Peyer's patch (tissue), 4 donors: ENCODE data around the gene HENMT1.

Experiments
- POLR2A ChIP-seq, 2 donors: fragments of 450-650 bp; IDR thresholded peaks; one replicate each; pipeline ENCODE4 v1.5.1; 2017; ENCODE audit warnings: antibody characterized with exemption in 2 of 2, mild to moderate bottlenecking in 2 of 2, moderate library complexity in 2 of 2
- TF ChIP-seq, protein P1 (sequence below), 6 experiments: fragments of 450-650 bp in 4 of 6; fragments of 200-600 bp in 2 of 6; sonication (generic) in 1 of 6; IDR thresholded peaks; one replicate each; pipeline ENCODE4 v1.5.1; 2017 to 2019; ENCODE audit warnings: antibody characterized with exemption in 6 of 6, mild to moderate bottlenecking in 3 of 6, moderate library complexity in 1 of 6

DNA sequence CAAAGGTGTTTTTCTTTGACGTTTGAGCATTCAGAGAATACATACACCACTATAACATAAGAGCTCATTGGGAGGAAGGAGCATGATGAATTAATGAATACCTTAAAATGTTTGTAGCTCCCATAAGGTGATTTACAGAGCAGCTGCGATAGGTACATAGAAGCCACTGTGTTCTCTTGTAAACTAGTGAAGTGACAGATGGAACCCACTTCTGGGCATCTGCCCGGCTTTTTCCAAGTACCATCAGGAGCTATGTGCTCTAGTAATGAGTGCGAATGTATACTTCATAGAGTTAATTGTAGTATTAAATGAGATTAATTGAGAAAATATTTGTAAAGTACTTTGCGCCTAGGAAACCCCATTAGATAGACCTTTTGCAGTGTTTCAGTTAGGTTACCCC, 48.4 kb downstream of the HENMT1 start:
- TF ChIP-seq, protein P1, sequence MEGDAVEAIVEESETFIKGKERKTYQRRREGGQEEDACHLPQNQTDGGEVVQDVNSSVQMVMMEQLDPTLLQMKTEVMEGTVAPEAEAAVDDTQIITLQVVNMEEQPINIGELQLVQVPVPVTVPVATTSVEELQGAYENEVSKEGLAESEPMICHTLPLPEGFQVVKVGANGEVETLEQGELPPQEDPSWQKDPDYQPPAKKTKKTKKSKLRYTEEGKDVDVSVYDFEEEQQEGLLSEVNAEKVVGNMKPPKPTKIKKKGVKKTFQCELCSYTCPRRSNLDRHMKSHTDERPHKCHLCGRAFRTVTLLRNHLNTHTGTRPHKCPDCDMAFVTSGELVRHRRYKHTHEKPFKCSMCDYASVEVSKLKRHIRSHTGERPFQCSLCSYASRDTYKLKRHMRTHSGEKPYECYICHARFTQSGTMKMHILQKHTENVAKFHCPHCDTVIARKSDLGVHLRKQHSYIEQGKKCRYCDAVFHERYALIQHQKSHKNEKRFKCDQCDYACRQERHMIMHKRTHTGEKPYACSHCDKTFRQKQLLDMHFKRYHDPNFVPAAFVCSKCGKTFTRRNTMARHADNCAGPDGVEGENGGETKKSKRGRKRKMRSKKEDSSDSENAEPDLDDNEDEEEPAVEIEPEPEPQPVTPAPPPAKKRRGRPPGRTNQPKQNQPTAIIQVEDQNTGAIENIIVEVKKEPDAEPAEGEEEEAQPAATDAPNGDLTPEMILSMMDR (IDR thresholded peaks at IDR 0.05) = no peak
- no peak for TF ChIP-seq POLR2A (IDR thresholded peaks at IDR 0.05)
